ENCODE measurements around the gene GRB10.
A peak's percentile ranks its signal among the peaks of the same experiment; 100 is the strongest.

GRB10 gene

GRCh38 chr7:50665403-50666123 lies 117.1 kb downstream of the GRB10 start:
- DNase-seq: no peak

- DNase-seq: no peak
Observed at GRCh38 chr7:50664937-50665336, 117.8 kb downstream of the GRB10 start.

- peak; percentile 7 for DNase-seq
Observed at GRCh38 chr7:50664461-50664922, 118.2 kb downstream of the GRB10 start.

GRCh38 chr7:50663396-50664102 lies 119.1 kb downstream of the GRB10 start:
- no peak for DNase-seq

GRCh38 chr7:50662996-50663395 lies 119.7 kb downstream of the GRB10 start:
- DNase-seq: no peak

- DNase-seq: peak; percentile 45
Observed at GRCh38 chr7:50662041-50662694, 120.5 kb downstream of the GRB10 start.

- peak; percentile 14 for DNase-seq
Observed at GRCh38 chr7:50661345-50662040, 121.2 kb downstream of the GRB10 start.

- no peak for DNase-seq
Observed at GRCh38 chr7:50660830-50661175, 121.9 kb downstream of the GRB10 start.

- peak; percentile 50 for DNase-seq
Observed at GRCh38 chr7:50660040-50660829, 122.5 kb downstream of the GRB10 start.

GRCh38 chr7:50659329-50659965 lies 123.2 kb downstream of the GRB10 start:
- no peak for DNase-seq

GRCh38 chr7:50658696-50659095 lies 124.0 kb downstream of the GRB10 start:
- DNase-seq: no peak

- DNase-seq: no peak
Observed at GRCh38 chr7:50657912-50658311, 124.8 kb downstream of the GRB10 start.

- no peak for DNase-seq
Observed at GRCh38 chr7:50657341-50657873, 125.3 kb downstream of the GRB10 start.

- no peak for DNase-seq
Observed at GRCh38 chr7:50656141-50656895, 126.4 kb downstream of the GRB10 start.

GRCh38 chr7:50655490-50655889 lies 127.2 kb downstream of the GRB10 start:
- no peak for DNase-seq

- DNase-seq: no peak
Observed at GRCh38 chr7:50655020-50655419, 127.7 kb downstream of the GRB10 start.

GRCh38 chr7:50653981-50654425 lies 128.7 kb downstream of the GRB10 start:
- DNase-seq: no peak

GRCh38 chr7:50653126-50653864 lies 129.4 kb downstream of the GRB10 start:
- DNase-seq: no peak

GRCh38 chr7:50652400-50653125 lies 130.1 kb downstream of the GRB10 start:
- DNase-seq: no peak

Data from CD4-positive, alpha-beta T cell treated with Interleukin-12 subunit alpha and Interleukin-12 subunit beta, for 1 hour (primary cell).